NCI-H2227 (cell line): ENCODE results near the gene NEU3.
A peak's percentile ranks its signal among the peaks of the same experiment; 100 is the strongest.
"Not testable (repeated sequence)": the region's sequence is repeated elsewhere in the genome, so short reads cannot be mapped to it uniquely, and the experiment has no call there.

Source experiments
- DNase-seq: peaks from one replicate; lab custom pipeline; 2025; ENCODE audit not compliant: unreplicated experiment; lab: John Stamatoyannopoulos, UW

Gene NEU3

GRCh38 chr11:74988541-74989259 lies at the start of gene NEU3:
TSS of gene NEU3 (plus strand) at chr11:74988933. CDS start at chr11:74989061, 128 bp downstream.
- DNase-seq = peak; percentile 92

- DNase-seq = no peak
Observed at GRCh38 chr11:74941492-74941891, 47.2 kb upstream of the NEU3 start.

GRCh38 chr11:74942073-74942759 lies 46.5 kb upstream of the NEU3 start:
- DNase-seq = no peak

- DNase-seq = no peak
Observed at GRCh38 chr11:74948546-74948897, 40.2 kb upstream of the NEU3 start.

GRCh38 chr11:74948898-74949752 lies 39.6 kb upstream of the NEU3 start, which contains the start of the genes SPCS2 and XRRA1:
TSS of gene SPCS2 (plus strand) at chr11:74949266. CDS start at chr11:74949286, 20 bp downstream.
TSS of gene XRRA1 (minus strand) at chr11:74949091. CDS start at chr11:74940878, 8,213 bp downstream.
- peak; percentile 98 for DNase-seq

GRCh38 chr11:74949753-74950137 lies 39.0 kb upstream of the NEU3 start:
- no peak for DNase-seq

- no peak for DNase-seq
Observed at GRCh38 chr11:74950374-74950969, 38.3 kb upstream of the NEU3 start.

- no peak for DNase-seq
Observed at GRCh38 chr11:74951226-74951625, 37.5 kb upstream of the NEU3 start.

- peak; percentile 40 for DNase-seq
Observed at GRCh38 chr11:74952752-74953151, 36.0 kb upstream of the NEU3 start.

GRCh38 chr11:74953451-74953850 lies 35.3 kb upstream of the NEU3 start:
- no peak for DNase-seq

- DNase-seq = no peak
Observed at GRCh38 chr11:74954199-74954598, 34.5 kb upstream of the NEU3 start.

- no peak for DNase-seq
Observed at GRCh38 chr11:74956397-74957015, 32.2 kb upstream of the NEU3 start.

- DNase-seq = no peak
Observed at GRCh38 chr11:74957937-74958629, 30.6 kb upstream of the NEU3 start.

GRCh38 chr11:74960128-74960527 lies 28.6 kb upstream of the NEU3 start:
- not testable (repeated sequence) for DNase-seq

GRCh38 chr11:74966651-74967050 lies 22.1 kb upstream of the NEU3 start:
- no peak for DNase-seq

- no peak for DNase-seq
Observed at GRCh38 chr11:74970852-74971395, 17.8 kb upstream of the NEU3 start.

- no peak for DNase-seq
Observed at GRCh38 chr11:74971424-74971823, 17.3 kb upstream of the NEU3 start.

- no peak for DNase-seq
Observed at GRCh38 chr11:74978041-74978440, 10.7 kb upstream of the NEU3 start.

- no peak for DNase-seq
Observed at GRCh38 chr11:74980634-74981033, 8.1 kb upstream of the NEU3 start.

- DNase-seq = no peak
Observed at GRCh38 chr11:74981888-74982287, 6.8 kb upstream of the NEU3 start.
